ENCODE measurements around the gene ERLEC1.

The ERLEC1 gene

GRCh38 chr2:53785366-53785765 is 1.5 kb upstream of the ERLEC1 start:
- TF ChIP-seq ELF4 (IDR thresholded peaks at IDR 0.05) (no peak), ZNF384 (IDR thresholded peaks at IDR 0.05) (no peak), TARDBP (IDR thresholded peaks at IDR 0.05) (no peak), LEF1 (IDR thresholded peaks at IDR 0.05; ENCODE audit: borderline replicate concordance) (no peak), BHLHE40 (IDR thresholded peaks at IDR 0.05; ENCODE audit: borderline replicate concordance) (no peak), NFRKB (IDR thresholded peaks at IDR 0.05) (no peak), FOXA1 (IDR thresholded peaks at IDR 0.05) (no peak)
- ChIA-PET CTCF (no interaction called here), POLR2A (interaction anchor here (2.4 kb wide), 1 partner anchor 18 kb away, joined by 23 read pairs; the partner anchor contains the start of gene CHAC2)
- no peak for DNase-seq (ENCODE audit: extremely low spot score)

GRCh38 chr2:53786352-53786704 is 516 bp upstream of the ERLEC1 start:
- ChIA-PET POLR2A (interaction anchor here (0.9 to 2.4 kb wide), 7 partner anchors 10 to 544 kb away, joined by 3 to 23 read pairs (median 5); partner anchors contain the start of gene CHAC2), CTCF (interaction anchor here (0.7 kb wide), 1 partner anchor 1090 kb away, joined by 3 read pairs; no protein-coding TSS in a partner anchor)
- peak; percentile 18 for DNase-seq (ENCODE audit: extremely low spot score)
- TF ChIP-seq ELF4 (IDR thresholded peaks at IDR 0.05) = no peak
- TF ChIP-seq CTBP1 (IDR thresholded peaks at IDR 0.05; ENCODE audit: borderline replicate concordance) = no peak
- TF ChIP-seq ARNT (IDR thresholded peaks at IDR 0.05) = no peak
- TF ChIP-seq LEF1 (IDR thresholded peaks at IDR 0.05; ENCODE audit: borderline replicate concordance) = no peak
- TF ChIP-seq SP1 (IDR thresholded peaks at IDR 0.05) = no peak
- TF ChIP-seq NFRKB (IDR thresholded peaks at IDR 0.05) = no peak
- TF ChIP-seq SUZ12 (IDR thresholded peaks at IDR 0.05) = no peak
- TF ChIP-seq BHLHE40 (IDR thresholded peaks at IDR 0.05; ENCODE audit: borderline replicate concordance) = no peak
- no peak for TF ChIP-seq FOXM1 (IDR thresholded peaks at IDR 0.05; ENCODE audit: borderline replicate concordance)
- TF ChIP-seq FOXK2 (IDR thresholded peaks at IDR 0.05) = no peak
- no peak for TF ChIP-seq FOXA1 (IDR thresholded peaks at IDR 0.05)
- TF ChIP-seq PKNOX1 (IDR thresholded peaks at IDR 0.05) = no peak
- no peak for TF ChIP-seq L3MBTL2 (conservative IDR thresholded peaks at IDR 0.05)
- no peak for TF ChIP-seq HDGF (IDR thresholded peaks at IDR 0.05; ENCODE audit: borderline replicate concordance)
- TF ChIP-seq ZNF384 (IDR thresholded peaks at IDR 0.05) = no peak
- no peak for TF ChIP-seq TARDBP (IDR thresholded peaks at IDR 0.05)

GRCh38 chr2:53787614-53788289 is 908 bp downstream of the ERLEC1 start:
- DNase-seq (ENCODE audit: extremely low spot score) = peak; percentile 15
- CTCF ChIA-PET = no interaction called here
- TF ChIP-seq ELF4 (IDR thresholded peaks at IDR 0.05) (no peak), SP1 (IDR thresholded peaks at IDR 0.05) (no peak), NFRKB (IDR thresholded peaks at IDR 0.05) (no peak), HDGF (IDR thresholded peaks at IDR 0.05; ENCODE audit: borderline replicate concordance) (no peak), BHLHE40 (IDR thresholded peaks at IDR 0.05; ENCODE audit: borderline replicate concordance) (no peak), ZNF384 (IDR thresholded peaks at IDR 0.05) (no peak), LEF1 (IDR thresholded peaks at IDR 0.05; ENCODE audit: borderline replicate concordance) (no peak), SUZ12 (IDR thresholded peaks at IDR 0.05) (no peak), ARNT (IDR thresholded peaks at IDR 0.05) (no peak), FOXK2 (IDR thresholded peaks at IDR 0.05) (no peak), FOXM1 (IDR thresholded peaks at IDR 0.05; ENCODE audit: borderline replicate concordance) (no peak), PKNOX1 (IDR thresholded peaks at IDR 0.05) (no peak), TARDBP (IDR thresholded peaks at IDR 0.05) (no peak), FOXA1 (IDR thresholded peaks at IDR 0.05) (no peak), CTBP1 (IDR thresholded peaks at IDR 0.05; ENCODE audit: borderline replicate concordance) (no peak), L3MBTL2 (conservative IDR thresholded peaks at IDR 0.05) (no peak)
- POLR2A ChIA-PET = interaction anchor here (1.3 to 2.4 kb wide), 5 partner anchors 9 to 20 kb away, joined by 3 to 23 read pairs (median 5); partner anchors contain the start of gene CHAC2

- DNase-seq (ENCODE audit: extremely low spot score) = no peak
- ChIA-PET CTCF (interaction anchor here (0.8 kb wide), 1 partner anchor 98 kb away, joined by 3 read pairs; no protein-coding TSS in a partner anchor), POLR2A (no interaction called here)
- TF ChIP-seq ARNT (IDR thresholded peaks at IDR 0.05) (no peak), HDGF (IDR thresholded peaks at IDR 0.05; ENCODE audit: borderline replicate concordance) (no peak), ELF4 (IDR thresholded peaks at IDR 0.05) (no peak), ZNF384 (IDR thresholded peaks at IDR 0.05) (no peak), SUZ12 (IDR thresholded peaks at IDR 0.05) (no peak), L3MBTL2 (conservative IDR thresholded peaks at IDR 0.05) (no peak), FOXA1 (IDR thresholded peaks at IDR 0.05) (no peak), TARDBP (IDR thresholded peaks at IDR 0.05) (no peak), BHLHE40 (IDR thresholded peaks at IDR 0.05; ENCODE audit: borderline replicate concordance) (no peak), CTBP1 (IDR thresholded peaks at IDR 0.05; ENCODE audit: borderline replicate concordance) (no peak), LEF1 (IDR thresholded peaks at IDR 0.05; ENCODE audit: borderline replicate concordance) (no peak), FOXK2 (IDR thresholded peaks at IDR 0.05) (no peak), NFRKB (IDR thresholded peaks at IDR 0.05) (no peak)
These were observed 6.4 kb downstream of the ERLEC1 start for GRCh38 chr2:53793261-53793660.

GRCh38 chr2:53793821-53794220 is 7.0 kb downstream of the ERLEC1 start:
- no peak for DNase-seq (ENCODE audit: extremely low spot score)
- ChIA-PET CTCF (interaction anchor here (0.8 kb wide), 1 partner anchor 97 kb away, joined by 3 read pairs; no protein-coding TSS in a partner anchor), POLR2A (no interaction called here)
- no peak for TF ChIP-seq FOXM1 (IDR thresholded peaks at IDR 0.05; ENCODE audit: borderline replicate concordance)

- TF ChIP-seq PKNOX1 (IDR thresholded peaks at IDR 0.05) (no peak), FOXA1 (IDR thresholded peaks at IDR 0.05) (no peak), SP1 (IDR thresholded peaks at IDR 0.05) (no peak), L3MBTL2 (conservative IDR thresholded peaks at IDR 0.05) (no peak), TARDBP (IDR thresholded peaks at IDR 0.05) (no peak), SUZ12 (IDR thresholded peaks at IDR 0.05) (no peak), CTBP1 (IDR thresholded peaks at IDR 0.05; ENCODE audit: borderline replicate concordance) (no peak), HDGF (IDR thresholded peaks at IDR 0.05; ENCODE audit: borderline replicate concordance) (no peak), ARNT (IDR thresholded peaks at IDR 0.05) (no peak), ELF4 (IDR thresholded peaks at IDR 0.05) (no peak), NFRKB (IDR thresholded peaks at IDR 0.05) (no peak), LEF1 (IDR thresholded peaks at IDR 0.05; ENCODE audit: borderline replicate concordance) (no peak), BHLHE40 (IDR thresholded peaks at IDR 0.05; ENCODE audit: borderline replicate concordance) (no peak), ZNF384 (IDR thresholded peaks at IDR 0.05) (no peak), FOXK2 (IDR thresholded peaks at IDR 0.05) (no peak), FOXM1 (IDR thresholded peaks at IDR 0.05; ENCODE audit: borderline replicate concordance) (no peak)
- POLR2A ChIA-PET = no interaction called here
- no peak for DNase-seq (ENCODE audit: extremely low spot score)
- CTCF ChIA-PET = no interaction called here
These were observed 14.7 kb downstream of the ERLEC1 start for GRCh38 chr2:53801547-53801946.

Measured in HEK293T (cell line).